WERI-Rb-1 (cell line): ENCODE measurements around the gene ITGA2.

Source experiments
- DNase-seq: peaks from one replicate; pipeline ENCODE4 v3.0.0-alpha.2; 2020
- H3K27ac ChIP-seq: fragments of 250-450 bp; sonication (Bioruptor Pico); 2 replicates; pipeline ENCODE4 v1.5.1; 2020; ENCODE audit warnings: mild to moderate bottlenecking, moderate library complexity
- H3K27me3 ChIP-seq: fragments of 250-450 bp; sonication (Bioruptor Pico); 2 replicates; pipeline ENCODE4 v1.5.1; 2021; ENCODE audit warnings: mild to moderate bottlenecking, low read depth, moderate library complexity; ENCODE audit not compliant: insufficient read depth, severe bottlenecking
- H3K36me3 ChIP-seq: fragments of 250-450 bp; sonication (Bioruptor Pico); 2 replicates; pipeline ENCODE4 v1.5.1; 2020; ENCODE audit warnings: mild to moderate bottlenecking, moderate library complexity
- H3K4me3 ChIP-seq: 2 replicates; pipeline ENCODE4 v1.5.1; 2011; ENCODE audit warnings: low read depth, mild to moderate bottlenecking, control low read depth, low read length
- H3K9me3 ChIP-seq: fragments of 250-450 bp; sonication (Bioruptor Pico); 2 replicates; pipeline ENCODE4 v1.5.1; 2021; ENCODE audit warnings: mild to moderate bottlenecking, moderate library complexity; ENCODE audit not compliant: severe bottlenecking
- CTCF ChIP-seq: IDR thresholded peaks from 2 replicates; pipeline ENCODE4 v1.5.1; 2011; ENCODE audit warnings: low read depth, mild to moderate bottlenecking, control low read depth, inconsistent platforms, low read length

Gene ITGA2

DNA sequence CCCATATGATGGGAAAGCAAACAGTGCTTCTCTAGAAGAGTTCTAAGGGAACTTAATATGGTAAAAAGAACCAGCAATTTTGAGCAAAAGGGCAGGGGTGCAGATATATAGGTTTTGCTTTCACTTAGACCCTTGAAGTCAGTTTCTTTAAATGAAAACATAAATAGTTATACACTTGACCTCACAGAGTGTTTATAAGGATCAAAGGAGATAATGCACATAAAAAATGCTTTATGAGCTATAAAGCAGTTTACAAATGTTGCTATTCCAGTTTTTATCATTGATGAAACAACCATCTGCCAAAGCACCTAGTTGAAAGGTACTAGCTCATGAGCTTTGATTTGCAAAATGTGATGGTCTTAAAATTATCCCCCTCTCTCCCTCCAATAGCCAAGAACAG, 45.7 kb downstream of the ITGA2 start:
- H3K9me3 ChIP-seq = no peaks in the 10 kb centered on the region
- no peaks in the 10 kb centered on the region for H3K36me3 ChIP-seq
- no peaks in the 10 kb centered on the region for H3K27me3 ChIP-seq
- H3K4me3 ChIP-seq = no peak overlapping the region
- no peak overlapping the region for H3K27ac ChIP-seq
- no peak for TF ChIP-seq CTCF
- DNase-seq = no peak

GRCh38 chr5:53035868-53036381, 46.8 kb downstream of the ITGA2 start:
- H3K27ac ChIP-seq = no peak overlapping the region
- no peaks in the 10 kb centered on the region for H3K36me3 ChIP-seq
- DNase-seq = peak; percentile 9
- peak; percentile 29; the same call in 1 of the 2 replicates for TF ChIP-seq CTCF
- H3K9me3 ChIP-seq = no peaks in the 10 kb centered on the region
- no peaks in the 10 kb centered on the region for H3K27me3 ChIP-seq
- no peak overlapping the region for H3K4me3 ChIP-seq

GRCh38 chr5:53037141-53037859, 48.1 kb downstream of the ITGA2 start:
- Histone ChIP-seq H3K9me3 (no peaks in the 10 kb centered on the region), H3K4me3 (no peak overlapping the region), H3K27ac (no peak overlapping the region), H3K36me3 (no peaks in the 10 kb centered on the region), H3K27me3 (no peaks in the 10 kb centered on the region)
- DNase-seq = no peak
- TF ChIP-seq CTCF = no peak

GRCh38 chr5:53038196-53038847, 49.2 kb downstream of the ITGA2 start:
- Histone ChIP-seq H3K27me3 (no peaks in the 10 kb centered on the region), H3K9me3 (no peaks in the 10 kb centered on the region), H3K36me3 (no peaks in the 10 kb centered on the region), H3K4me3 (no peak overlapping the region), H3K27ac (no peak overlapping the region)
- no peak for TF ChIP-seq CTCF
- no peak for DNase-seq

- Histone ChIP-seq H3K27me3 (no peaks in the 10 kb centered on the region), H3K27ac (no peak overlapping the region), H3K4me3 (no peak overlapping the region), H3K9me3 (no peaks in the 10 kb centered on the region), H3K36me3 (no peaks in the 10 kb centered on the region)
- no peak for TF ChIP-seq CTCF
- no peak for DNase-seq
Measured at GRCh38 chr5:53039855-53040254, 50.7 kb downstream of the ITGA2 start.
